ENCODE measurements around the gene CACNA1F.
A peak's percentile ranks its signal among the peaks of the same experiment; 100 is the strongest.

CACNA1F gene

DNA sequence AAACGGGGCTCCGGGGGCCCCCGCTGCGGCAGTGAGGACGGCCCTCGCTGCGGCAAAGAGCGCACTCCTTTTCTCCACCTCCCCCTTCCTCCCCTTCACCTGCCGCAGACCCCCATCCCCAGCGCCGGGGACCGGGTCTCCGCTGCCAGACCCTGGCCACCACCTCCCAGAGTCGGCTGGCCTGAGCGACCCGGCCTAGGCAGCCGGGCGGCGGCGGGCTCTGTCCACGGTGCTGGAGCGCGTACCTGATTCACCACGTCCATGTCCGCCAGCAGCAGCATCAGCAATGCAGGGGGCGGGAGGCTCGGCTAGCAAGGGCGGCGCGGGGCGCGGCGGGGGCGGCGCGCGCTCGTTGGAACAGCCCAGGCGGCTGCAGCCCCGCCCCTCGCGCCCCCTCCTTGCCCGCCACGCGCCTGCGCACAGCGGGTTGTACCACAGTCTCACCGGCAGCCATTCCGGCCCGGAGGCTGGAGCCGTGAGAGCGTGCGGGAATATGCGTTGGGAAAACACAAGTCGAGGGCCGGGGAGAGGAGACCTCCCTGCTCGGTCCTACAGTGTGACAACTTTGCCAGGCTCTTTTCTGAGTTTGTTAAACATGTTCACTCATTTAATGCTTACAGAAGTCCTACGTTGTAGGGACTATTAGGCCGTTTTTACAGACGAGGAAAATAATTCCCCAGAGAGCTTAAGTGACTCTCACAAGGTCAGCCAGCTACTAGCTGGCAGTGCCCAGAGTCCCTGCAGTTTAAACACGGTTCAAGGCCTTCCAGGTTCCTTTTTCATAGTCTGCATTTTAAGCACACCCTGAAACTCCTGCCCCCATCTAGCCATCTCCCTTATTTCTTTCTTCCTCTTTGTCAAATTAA lies 33.0 kb downstream of the CACNA1F start, which contains the start of gene SYP:
SYP (minus strand) TSS at position 288 of the 866 bp plus-strand sequence; CDS start at position 281, 7 bp downstream.
- H3K4me3 ChIP-seq (ENCODE audit: low read length, poor library complexity, severe bottlenecking), result peak within 1 kb of the TSS; percentile 74
- peak within 1 kb of the TSS; percentile 81 for H2AFZ ChIP-seq (ENCODE audit: low read length)
- peak within 1 kb of the TSS; percentile 67 for H3K9ac ChIP-seq (ENCODE audit: low read depth, low read length, poor library complexity, severe bottlenecking)

GRCh38 chrX:49199315-49199595 lies 33.9 kb downstream of the CACNA1F start:
- no peak for TF ChIP-seq CTCF (conservative IDR thresholded peaks at IDR 0.05; ENCODE audit: low read length)
- no peak for TF ChIP-seq EZH2phosphoT487 (IDR thresholded peaks at IDR 0.05; ENCODE audit: borderline replicate concordance)
- Histone ChIP-seq H3K9ac (ENCODE audit: low read depth, low read length, poor library complexity, severe bottlenecking) (no peak overlapping the region), H3K4me3 (ENCODE audit: low read length, poor library complexity, severe bottlenecking) (no peak overlapping the region), H3K9me2 (replicated peaks; ENCODE audit: low read depth, low read length) (no peaks in the 10 kb centered on the region), H3K36me3 (ENCODE audit: insufficient read depth, low read length) (no peaks in the 10 kb centered on the region), H4K20me1 (ENCODE audit: insufficient read depth, low read length, poor library complexity, severe bottlenecking) (no peaks in the 10 kb centered on the region), H3K4me1 (ENCODE audit: insufficient read depth, low read length, poor library complexity, severe bottlenecking) (no peaks in the 10 kb centered on the region), H2AFZ (ENCODE audit: low read length) (no peak overlapping the region), H3K9me3 (ENCODE audit: insufficient read depth, low read depth, low read length) (no peaks in the 10 kb centered on the region), H3F3A (ENCODE audit: low read depth) (no peaks in the 10 kb centered on the region), H3K79me2 (ENCODE audit: insufficient read depth, low read length) (no peaks in the 10 kb centered on the region), H3K27me3 (ENCODE audit: insufficient read depth, low read length, poor library complexity, severe bottlenecking) (peaks cover 13% of the 10 kb centered on the region), H3K4me2 (ENCODE audit: low read depth, low read length, poor library complexity, severe bottlenecking) (no peak overlapping the region)

More for the DNA sequence above, 33.0 kb downstream of the CACNA1F start, which contains the start of gene SYP:
- H3K9me2 ChIP-seq (replicated peaks; ENCODE audit: low read depth, low read length), result no peaks in the 10 kb centered on the region
- TF ChIP-seq EZH2phosphoT487 (IDR thresholded peaks at IDR 0.05; ENCODE audit: borderline replicate concordance), result no peak
- no peak for TF ChIP-seq CTCF (conservative IDR thresholded peaks at IDR 0.05; ENCODE audit: low read length)
- H3K79me2 ChIP-seq (ENCODE audit: insufficient read depth, low read length), result no peaks in the 10 kb centered on the region
- H3K9me3 ChIP-seq (ENCODE audit: insufficient read depth, low read depth, low read length), result no peaks in the 10 kb centered on the region
- H3K27me3 ChIP-seq (ENCODE audit: insufficient read depth, low read length, poor library complexity, severe bottlenecking), result peaks cover 18% of the 10 kb centered on the region
- no peaks in the 10 kb centered on the region for H3F3A ChIP-seq (ENCODE audit: low read depth)
- no peaks in the 10 kb centered on the region for H3K4me1 ChIP-seq (ENCODE audit: insufficient read depth, low read length, poor library complexity, severe bottlenecking)
- H3K36me3 ChIP-seq (ENCODE audit: insufficient read depth, low read length), result no peaks in the 10 kb centered on the region
- peak within 1 kb of the TSS; percentile 81 for H3K4me2 ChIP-seq (ENCODE audit: low read depth, low read length, poor library complexity, severe bottlenecking)
- H4K20me1 ChIP-seq (ENCODE audit: insufficient read depth, low read length, poor library complexity, severe bottlenecking), result no peaks in the 10 kb centered on the region

GRCh38 chrX:49198540-49199314 lies 34.4 kb downstream of the CACNA1F start:
- Histone ChIP-seq H3K9me3 (ENCODE audit: insufficient read depth, low read depth, low read length) (no peaks in the 10 kb centered on the region), H3F3A (ENCODE audit: low read depth) (no peaks in the 10 kb centered on the region), H3K27me3 (ENCODE audit: insufficient read depth, low read length, poor library complexity, severe bottlenecking) (peaks cover 7% of the 10 kb centered on the region), H2AFZ (ENCODE audit: low read length) (no peak overlapping the region), H3K79me2 (ENCODE audit: insufficient read depth, low read length) (no peaks in the 10 kb centered on the region), H3K4me2 (ENCODE audit: low read depth, low read length, poor library complexity, severe bottlenecking) (no peak overlapping the region), H3K9me2 (replicated peaks; ENCODE audit: low read depth, low read length) (no peaks in the 10 kb centered on the region), H3K4me3 (ENCODE audit: low read length, poor library complexity, severe bottlenecking) (no peak overlapping the region), H3K4me1 (ENCODE audit: insufficient read depth, low read length, poor library complexity, severe bottlenecking) (no peaks in the 10 kb centered on the region), H4K20me1 (ENCODE audit: insufficient read depth, low read length, poor library complexity, severe bottlenecking) (no peaks in the 10 kb centered on the region), H3K36me3 (ENCODE audit: insufficient read depth, low read length) (no peaks in the 10 kb centered on the region), H3K9ac (ENCODE audit: low read depth, low read length, poor library complexity, severe bottlenecking) (no peak overlapping the region)
- TF ChIP-seq CTCF (conservative IDR thresholded peaks at IDR 0.05; ENCODE audit: low read length) (no peak), EZH2phosphoT487 (IDR thresholded peaks at IDR 0.05; ENCODE audit: borderline replicate concordance) (no peak)
